GM12892 (cell line): ENCODE measurements around the gene POU6F2.

Experiments used
- POLR2A ChIP-seq: IDR thresholded peaks from 2 replicates; pipeline ENCODE4 v1.6.1; 2011; ENCODE audit warnings: low read depth, low read length, control low read depth
- POLR2AphosphoS5 ChIP-seq: IDR thresholded peaks from 2 replicates; pipeline ENCODE4 v1.6.1; 2011; ENCODE audit warnings: low read depth, low read length, control low read depth
- TAF1 ChIP-seq: IDR thresholded peaks from 2 replicates; pipeline ENCODE4 v1.6.1; 2011; ENCODE audit warnings: low read depth, mild to moderate bottlenecking, control low read depth, low read length, borderline replicate concordance

GRCh38 chr7:39321909-39322498 lies 344.3 kb downstream of the POU6F2 start:
- TF ChIP-seq POLR2AphosphoS5 (no peak), POLR2A (no peak), TAF1 (no peak)
